Neutrophil (primary cell): ENCODE results near the gene LAMC3.

Experiments used
- H3K27ac ChIP-seq: fragments of 200-600 bp; sonication (generic); 2 replicates; pipeline ENCODE4 v1.5.1; 2016; ENCODE audit warnings: mild to moderate bottlenecking, moderate library complexity
- H3K27me3 ChIP-seq: fragments of 200-600 bp; sonication (generic); 2 replicates; pipeline ENCODE4 v1.6.0; 2016; ENCODE audit warnings: mild to moderate bottlenecking
- H3K36me3 ChIP-seq: fragments of 200-600 bp; sonication (generic); 2 replicates; pipeline ENCODE4 v1.5.1; 2017
- H3K4me1 ChIP-seq, 2 experiments: fragments of 200-600 bp in 1 of 2; sonication (generic) in 1 of 2; 1 replicate in 1 of 2; 2 replicates in 1 of 2; pipeline versions ENCODE4 v1.5.1 to v1.6.1; 2013 to 2016; ENCODE audit warnings: low read depth in 1 of 2, low read length in 1 of 2, mild to moderate bottlenecking in 1 of 2, moderate library complexity in 1 of 2; ENCODE audit not compliant: control insufficient read depth in 1 of 2, insufficient read depth in 1 of 2
- H3K4me3 ChIP-seq, 2 experiments: fragments of 200-600 bp in 1 of 2; sonication (generic) in 1 of 2; 1 replicate in 1 of 2; 2 replicates in 1 of 2; pipeline ENCODE4 v1.5.1; 2013 to 2016; ENCODE audit warnings: low read depth in 1 of 2, low read length in 1 of 2, mild to moderate bottlenecking in 1 of 2, moderate library complexity in 1 of 2
- H3K9me3 ChIP-seq: fragments of 200-600 bp; sonication (generic); 2 replicates; pipeline ENCODE4 v1.5.1; 2016
- TF ChIP-seq, protein P1 (sequence below): fragments of 200-600 bp; sonication (generic); IDR thresholded peaks from 2 replicates; pipeline ENCODE4 v1.5.1; 2016; ENCODE audit warnings: antibody characterized with exemption

The LAMC3 gene

DNA sequence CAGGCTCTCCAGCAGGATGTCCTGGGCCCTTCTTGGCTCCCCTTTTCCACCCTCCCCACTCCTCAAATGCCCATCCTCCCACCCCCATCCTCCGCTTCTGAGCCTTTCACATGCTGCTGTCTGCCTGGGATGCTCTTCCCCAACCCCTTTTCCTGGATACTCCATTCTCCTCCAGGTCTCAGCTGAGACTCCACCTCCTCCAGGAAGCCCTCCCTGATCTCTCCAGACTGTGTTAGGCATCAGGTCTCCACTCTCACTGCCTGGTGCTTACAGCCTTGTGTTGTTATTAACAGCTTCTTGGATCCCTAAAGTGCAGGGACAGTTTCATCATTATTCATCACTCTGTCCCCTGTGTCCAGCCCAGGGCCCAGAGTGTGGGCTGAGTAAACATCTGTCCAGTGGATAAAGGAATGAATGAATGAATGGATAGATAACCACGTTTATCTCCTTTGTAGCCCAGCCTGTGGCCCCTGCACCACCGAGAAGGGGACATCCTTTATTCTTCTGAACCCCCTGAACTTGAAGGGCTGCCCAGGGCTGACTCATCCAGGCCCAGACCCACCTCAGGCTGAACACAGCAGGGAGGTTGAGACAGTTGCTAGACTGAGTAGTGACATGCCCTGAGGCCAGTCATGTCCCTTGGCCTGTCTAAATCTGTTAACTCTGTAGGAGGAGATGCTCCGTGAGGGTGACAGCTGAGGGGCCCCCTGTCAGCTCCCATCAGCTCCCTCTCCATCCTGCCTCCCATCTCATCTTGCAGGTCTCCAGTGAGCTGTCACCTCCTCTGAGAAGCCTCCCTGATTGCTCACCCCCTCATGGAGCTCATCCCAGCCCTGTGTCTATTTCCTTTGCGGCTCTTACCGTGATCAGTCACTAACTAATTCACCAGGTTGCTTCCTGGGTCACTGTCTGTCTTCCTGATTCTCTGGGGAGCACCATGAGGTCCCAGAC is 14.6 kb upstream of the LAMC3 start:
- no peaks in the 10 kb centered on the region for H3K36me3 ChIP-seq
- H3K4me3 ChIP-seq: no peak overlapping the region
- H3K27ac ChIP-seq: no peak overlapping the region
- H3K27me3 ChIP-seq: peaks cover 4% of the 10 kb centered on the region
- no peaks in the 10 kb centered on the region for H3K9me3 ChIP-seq
- TF ChIP-seq, protein P1, sequence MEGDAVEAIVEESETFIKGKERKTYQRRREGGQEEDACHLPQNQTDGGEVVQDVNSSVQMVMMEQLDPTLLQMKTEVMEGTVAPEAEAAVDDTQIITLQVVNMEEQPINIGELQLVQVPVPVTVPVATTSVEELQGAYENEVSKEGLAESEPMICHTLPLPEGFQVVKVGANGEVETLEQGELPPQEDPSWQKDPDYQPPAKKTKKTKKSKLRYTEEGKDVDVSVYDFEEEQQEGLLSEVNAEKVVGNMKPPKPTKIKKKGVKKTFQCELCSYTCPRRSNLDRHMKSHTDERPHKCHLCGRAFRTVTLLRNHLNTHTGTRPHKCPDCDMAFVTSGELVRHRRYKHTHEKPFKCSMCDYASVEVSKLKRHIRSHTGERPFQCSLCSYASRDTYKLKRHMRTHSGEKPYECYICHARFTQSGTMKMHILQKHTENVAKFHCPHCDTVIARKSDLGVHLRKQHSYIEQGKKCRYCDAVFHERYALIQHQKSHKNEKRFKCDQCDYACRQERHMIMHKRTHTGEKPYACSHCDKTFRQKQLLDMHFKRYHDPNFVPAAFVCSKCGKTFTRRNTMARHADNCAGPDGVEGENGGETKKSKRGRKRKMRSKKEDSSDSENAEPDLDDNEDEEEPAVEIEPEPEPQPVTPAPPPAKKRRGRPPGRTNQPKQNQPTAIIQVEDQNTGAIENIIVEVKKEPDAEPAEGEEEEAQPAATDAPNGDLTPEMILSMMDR: no peak
- no peaks in the 10 kb centered on the region for H3K4me1 ChIP-seq

DNA sequence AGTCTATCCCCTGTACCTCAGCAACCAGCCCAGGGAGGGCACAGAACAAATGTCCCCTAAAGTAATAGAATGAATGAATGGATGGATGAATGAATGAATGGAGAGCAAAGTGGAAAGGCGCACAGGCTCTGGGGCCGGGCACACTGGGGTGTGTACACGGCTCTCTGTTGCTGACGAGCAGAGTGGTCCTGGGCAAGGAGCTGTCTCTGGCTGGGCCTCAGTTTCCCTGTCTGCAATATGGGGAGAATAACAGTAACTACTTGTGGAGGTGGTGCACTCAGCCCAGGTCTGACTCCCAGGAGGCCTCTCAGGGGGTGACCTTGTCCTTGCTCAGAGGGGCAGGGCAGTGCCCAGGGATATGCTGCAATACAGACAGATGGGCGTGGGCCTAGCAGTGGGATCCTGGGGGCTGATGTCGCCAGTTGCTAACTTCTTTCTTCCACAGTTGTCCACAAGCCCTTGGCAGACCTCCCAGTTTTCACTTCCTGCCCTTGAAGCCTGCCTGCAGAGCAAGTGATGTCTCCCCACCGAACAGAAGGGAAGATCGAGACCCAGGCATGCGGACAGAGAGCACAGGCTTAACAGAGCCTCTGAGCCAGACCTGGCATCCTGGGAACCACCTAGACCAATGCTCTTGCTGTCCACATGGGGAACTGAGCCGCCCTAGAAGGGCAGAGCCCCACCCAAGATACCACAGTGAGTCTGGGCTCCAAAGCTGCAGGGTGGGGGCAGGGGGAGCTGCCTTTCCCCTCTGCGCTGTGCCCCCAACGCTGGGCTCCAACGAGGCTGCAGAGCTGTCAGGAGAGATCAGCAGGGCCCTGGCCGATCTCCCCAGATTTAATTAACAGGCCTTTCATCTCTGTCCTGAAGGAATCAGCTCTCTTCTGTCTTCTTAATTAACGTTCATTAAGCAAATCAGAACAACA is 13.6 kb upstream of the LAMC3 start:
- Histone ChIP-seq H3K4me1 (no peaks in the 10 kb centered on the region), H3K36me3 (no peaks in the 10 kb centered on the region), H3K27ac (no peak overlapping the region), H3K9me3 (no peaks in the 10 kb centered on the region), H3K4me3 (no peak overlapping the region), H3K27me3 (peaks cover 8% of the 10 kb centered on the region)
- TF ChIP-seq, protein P1: no peak

DNA sequence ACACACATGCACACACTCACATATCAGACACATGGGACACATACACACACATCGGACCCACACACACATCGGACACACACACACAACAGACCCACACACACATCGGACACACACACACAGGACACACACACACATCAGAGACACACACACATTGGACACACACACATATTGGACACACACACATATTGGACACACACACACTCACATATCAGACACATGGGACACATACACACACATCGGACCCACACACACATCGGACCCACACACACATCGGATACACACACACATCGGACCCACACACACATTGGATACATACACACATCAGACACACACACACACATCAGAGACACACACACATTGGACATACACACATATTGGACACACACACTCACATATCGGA is 12.8 kb upstream of the LAMC3 start:
- H3K27ac ChIP-seq: no peak overlapping the region
- TF ChIP-seq, protein P1: no peak
- no peaks in the 10 kb centered on the region for H3K36me3 ChIP-seq
- peaks cover 11% of the 10 kb centered on the region for H3K27me3 ChIP-seq
- no peak overlapping the region for H3K4me3 ChIP-seq
- H3K9me3 ChIP-seq: no peaks in the 10 kb centered on the region
- H3K4me1 ChIP-seq: no peaks in the 10 kb centered on the region

DNA sequence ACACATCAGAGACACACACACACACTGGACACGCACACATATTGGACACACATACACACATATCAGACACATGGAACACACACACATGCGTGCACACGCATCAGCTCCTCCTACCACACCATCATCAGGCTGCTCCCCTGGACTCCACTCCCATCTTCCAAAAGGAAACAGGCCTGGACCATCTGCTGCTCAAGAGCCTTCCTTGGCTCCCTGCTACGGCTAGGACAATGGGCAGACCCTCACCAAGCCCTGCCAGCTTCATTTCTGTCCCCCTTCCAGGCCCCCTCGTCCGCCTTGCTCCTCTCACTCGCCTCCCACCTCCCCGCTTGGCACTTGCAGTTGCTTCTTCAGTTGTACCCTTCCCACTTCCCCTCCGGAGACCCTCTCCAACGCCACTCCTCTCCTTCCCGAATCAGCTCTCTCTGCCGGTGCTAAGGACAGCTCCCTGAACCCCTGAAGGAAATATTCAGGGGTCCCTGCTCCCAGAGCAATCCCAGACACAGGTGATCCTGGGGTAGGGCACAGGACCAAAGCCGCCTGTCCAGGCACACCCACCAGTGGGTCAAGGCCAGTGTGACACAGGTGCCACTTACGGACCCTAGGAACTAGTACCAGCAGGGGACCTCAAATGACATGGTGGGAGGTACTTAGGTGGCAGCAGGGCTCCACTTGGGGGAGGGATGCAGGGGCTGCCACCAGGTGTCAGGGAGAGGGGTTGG is 12.1 kb upstream of the LAMC3 start:
- Histone ChIP-seq H3K4me3 (no peak overlapping the region), H3K9me3 (no peaks in the 10 kb centered on the region), H3K27me3 (peaks cover 17% of the 10 kb centered on the region), H3K4me1 (no peaks in the 10 kb centered on the region), H3K36me3 (no peaks in the 10 kb centered on the region), H3K27ac (no peak overlapping the region)
- TF ChIP-seq, protein P1: no peak

DNA sequence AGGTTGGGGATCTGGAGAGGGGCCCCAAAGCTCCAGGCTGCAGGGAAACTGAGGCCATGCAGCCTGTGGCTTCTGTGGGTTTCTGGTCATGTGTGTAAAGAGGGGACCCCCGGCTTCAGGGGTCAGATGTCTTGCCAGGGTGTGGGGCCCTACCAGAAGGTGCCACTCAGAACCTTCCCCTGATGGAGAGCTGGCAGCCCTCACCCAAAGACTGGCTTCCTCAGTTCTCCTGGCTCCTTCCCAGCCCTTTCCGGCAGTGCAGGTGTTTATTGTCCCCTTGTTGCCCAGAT is 11.6 kb upstream of the LAMC3 start:
- Histone ChIP-seq H3K27me3 (peaks cover 17% of the 10 kb centered on the region), H3K4me3 (no peak overlapping the region), H3K36me3 (no peaks in the 10 kb centered on the region), H3K4me1 (no peaks in the 10 kb centered on the region), H3K27ac (no peak overlapping the region), H3K9me3 (no peaks in the 10 kb centered on the region)
- TF ChIP-seq, protein P1: no peak
